ENCODE data around the gene SRCAP.

DNA sequence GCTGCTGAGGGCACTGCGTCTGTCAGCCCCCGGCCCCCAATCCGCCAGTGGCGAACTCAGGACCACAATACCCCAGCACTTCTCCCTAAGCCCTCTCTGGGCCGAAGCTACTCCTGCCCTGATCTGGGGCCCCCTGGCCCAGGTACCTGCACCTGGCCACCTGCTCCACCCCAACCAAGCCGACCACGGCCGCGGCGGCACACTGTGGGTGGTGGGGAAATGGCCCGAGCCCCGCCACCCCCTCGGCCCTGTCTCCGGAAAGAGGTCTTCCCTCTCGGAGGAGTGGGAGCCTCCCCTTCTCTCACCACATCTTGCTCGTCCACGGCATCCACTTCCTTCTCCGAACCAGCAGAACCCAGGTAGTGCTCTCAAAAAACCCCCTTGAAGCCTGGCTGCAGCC, 44.1 kb upstream of the SRCAP start:
- no peak for TF ChIP-seq EZH2 (IDR thresholded peaks at IDR 0.05; ENCODE audit: borderline replicate concordance, low read length)
- TF ChIP-seq, protein P1, sequence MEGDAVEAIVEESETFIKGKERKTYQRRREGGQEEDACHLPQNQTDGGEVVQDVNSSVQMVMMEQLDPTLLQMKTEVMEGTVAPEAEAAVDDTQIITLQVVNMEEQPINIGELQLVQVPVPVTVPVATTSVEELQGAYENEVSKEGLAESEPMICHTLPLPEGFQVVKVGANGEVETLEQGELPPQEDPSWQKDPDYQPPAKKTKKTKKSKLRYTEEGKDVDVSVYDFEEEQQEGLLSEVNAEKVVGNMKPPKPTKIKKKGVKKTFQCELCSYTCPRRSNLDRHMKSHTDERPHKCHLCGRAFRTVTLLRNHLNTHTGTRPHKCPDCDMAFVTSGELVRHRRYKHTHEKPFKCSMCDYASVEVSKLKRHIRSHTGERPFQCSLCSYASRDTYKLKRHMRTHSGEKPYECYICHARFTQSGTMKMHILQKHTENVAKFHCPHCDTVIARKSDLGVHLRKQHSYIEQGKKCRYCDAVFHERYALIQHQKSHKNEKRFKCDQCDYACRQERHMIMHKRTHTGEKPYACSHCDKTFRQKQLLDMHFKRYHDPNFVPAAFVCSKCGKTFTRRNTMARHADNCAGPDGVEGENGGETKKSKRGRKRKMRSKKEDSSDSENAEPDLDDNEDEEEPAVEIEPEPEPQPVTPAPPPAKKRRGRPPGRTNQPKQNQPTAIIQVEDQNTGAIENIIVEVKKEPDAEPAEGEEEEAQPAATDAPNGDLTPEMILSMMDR (IDR thresholded peaks at IDR 0.05; ENCODE audit: low read length): no peak

Data from OCI-LY1 (cell line).